SK-N-SH (cell line): ENCODE measurements around the gene CPB1. TPM values are rescaled to one million over a fixed set of nuclear protein-coding genes. Genes with fewer than 3 reads are reported as not detected.

ENCODE experiments used
- CTCF ChIA-PET: fragments of 300-600, 350-600 bp; formaldehyde crosslinking; extraction: SDS; loops from one replicate; lab custom pipeline; 2021; lab: Yijun Ruan, JAX
- POLR2A ChIA-PET: fragments of 350-600 bp; sonication (Branson Sonifier 250); formaldehyde crosslinking; extraction: SDS; loops from one replicate; lab custom pipeline; 2020; ENCODE audit warnings: antibody characterized with exemption, inconsistent platforms; lab: Yijun Ruan, JAX
- DNase-seq: peaks from one replicate; pipeline ENCODE4 v3.0.0; 2012
- H2AFZ ChIP-seq: fragments of 200-600 bp; sonication (generic); 2 replicates; pipeline ENCODE4 v1.8.1; 2016; ENCODE audit warnings: antibody characterized with exemption, mild to moderate bottlenecking, low read depth
- H3F3A ChIP-seq: fragments of 200-600 bp; sonication (generic); replicated peaks from 2 replicates; pipeline ENCODE3; 2016; ENCODE audit warnings: antibody characterized with exemption, mild to moderate bottlenecking; ENCODE audit not compliant: insufficient read depth
- H3K27ac ChIP-seq, 2 experiments: fragments of 200-500 bp in 1 of 2; fragments of 200-600 bp in 1 of 2; sonication (Bioruptor generic) in 1 of 2; sonication (generic), shearing (Covaris generic) in 1 of 2; 2 replicates each; pipeline versions ENCODE4 v1.5.1 to v1.6.1; 2014 to 2016; ENCODE audit warnings: low read depth in 2 of 2, inconsistent platforms in 1 of 2, low read length in 1 of 2, mild to moderate bottlenecking in 1 of 2, mixed read lengths in 1 of 2
- H3K27me3 ChIP-seq: fragments of 200-600 bp; sonication (generic), shearing (Covaris generic); 2 replicates; pipeline ENCODE4 v1.6.1; 2016; ENCODE audit warnings: mixed run types; ENCODE audit not compliant: insufficient read depth
- H3K36me3 ChIP-seq, 2 experiments: fragments of 200-500 bp in 1 of 2; fragments of 200-600 bp in 1 of 2; sonication (Bioruptor generic) in 1 of 2; sonication (generic) in 1 of 2; replicated peaks in 1 of 2; 2 replicates each; pipeline versions ENCODE3 to v1.5.1; 2014 to 2016; ENCODE audit warnings: low read length in 1 of 2, mild to moderate bottlenecking in 1 of 2; ENCODE audit not compliant: insufficient read depth in 2 of 2, control insufficient read depth in 1 of 2
- H3K4me1 ChIP-seq, 2 experiments: fragments of 200-500 bp in 1 of 2; fragments of 200-600 bp in 1 of 2; sonication (Bioruptor generic) in 1 of 2; sonication (generic), shearing (Covaris generic) in 1 of 2; 2 replicates each; pipeline versions ENCODE4 v1.5.1 to v1.6.1; 2014 to 2016; ENCODE audit warnings: low read depth in 1 of 2, low read length in 1 of 2, mixed run types in 1 of 2; ENCODE audit not compliant: insufficient read depth in 2 of 2, control insufficient read depth in 1 of 2
- H3K4me2 ChIP-seq: fragments of 200-600 bp; sonication (generic), shearing (Covaris generic); 2 replicates; pipeline ENCODE4 v1.6.1; 2017; ENCODE audit warnings: mixed run types
- H3K4me3 ChIP-seq, 2 experiments: fragments of 200-500 bp in 1 of 2; fragments of 200-600 bp in 1 of 2; sonication (Bioruptor generic) in 1 of 2; sonication (generic), shearing (Covaris generic) in 1 of 2; 2 replicates each; pipeline versions ENCODE4 v1.5.1 to v1.8.1; 2014 to 2016; ENCODE audit warnings: low read depth in 2 of 2, inconsistent platforms in 1 of 2, low read length in 1 of 2, mild to moderate bottlenecking in 1 of 2, mixed read lengths in 1 of 2, moderate library complexity in 1 of 2
- H3K79me2 ChIP-seq: fragments of 200-600 bp; sonication (generic); 2 replicates; pipeline ENCODE4 v1.8.1; 2017; ENCODE audit warnings: mild to moderate bottlenecking; ENCODE audit not compliant: insufficient read depth
- H3K9ac ChIP-seq: fragments of 200-600 bp; sonication (generic); 2 replicates; pipeline ENCODE4 v1.6.1; 2017; ENCODE audit warnings: mixed run types
- H3K9me2 ChIP-seq: fragments of 200-600 bp; sonication (generic); 2 replicates; pipeline ENCODE4 v1.6.1; 2017; ENCODE audit warnings: mixed run types
- H3K9me3 ChIP-seq: fragments of 200-600 bp; sonication (generic); 2 replicates; pipeline ENCODE4 v1.6.1; 2017; ENCODE audit warnings: mixed run types, mild to moderate bottlenecking, moderate library complexity
- H4K20me1 ChIP-seq: fragments of 200-600 bp; sonication (generic); 2 replicates; pipeline ENCODE4 v1.6.1; 2017; ENCODE audit warnings: mild to moderate bottlenecking, mixed run types; ENCODE audit not compliant: insufficient read depth
- EP300 ChIP-seq, 2 experiments: IDR thresholded peaks; 2 replicates each; pipeline versions ENCODE4 v1.4.0 to v1.6.1; 2012; ENCODE audit warnings: borderline replicate concordance in 1 of 2, low read depth in 1 of 2, low read length in 1 of 2
- GATA2 ChIP-seq: sonication (generic); formaldehyde crosslinking; IDR thresholded peaks from 2 replicates; pipeline ENCODE4 v1.5.0; 2020; ENCODE audit warnings: mild to moderate bottlenecking, missing genetic modification reagents
- IRF3 ChIP-seq: fragments of 150-350 bp; IDR thresholded peaks from 2 replicates; pipeline ENCODE4 v1.6.1; 2016; ENCODE audit warnings: mild to moderate bottlenecking, low read depth, low read length
- NFIC ChIP-seq: IDR thresholded peaks from 2 replicates; pipeline ENCODE4 v1.4.0; 2012; ENCODE audit warnings: borderline replicate concordance
- NRF1 ChIP-seq: IDR thresholded peaks from 2 replicates; pipeline ENCODE4 v1.6.1; 2012; ENCODE audit warnings: low read depth, mild to moderate bottlenecking, low read length
- PBX3 ChIP-seq: IDR thresholded peaks from 2 replicates; pipeline ENCODE4; 2012
- REST ChIP-seq: IDR thresholded peaks from 2 replicates; pipeline ENCODE4 v1.6.1; 2012; ENCODE audit warnings: mild to moderate bottlenecking, low read depth, low read length, moderate library complexity
- RFX5 ChIP-seq: IDR thresholded peaks from 2 replicates; pipeline ENCODE4 v1.6.1; 2012; ENCODE audit warnings: mild to moderate bottlenecking, improper control_type of control experiment, low read length
- RXRA ChIP-seq: IDR thresholded peaks from 2 replicates; pipeline ENCODE4 v1.4.0; 2012; ENCODE audit warnings: low read depth, mild to moderate bottlenecking, borderline replicate concordance
- SMC3 ChIP-seq: IDR thresholded peaks from 2 replicates; pipeline ENCODE4 v1.6.1; 2012; ENCODE audit warnings: low read depth, low read length, improper control_type of control experiment
- WGBS: methylation state at CpG from one replicate; pipeline ENCODE4 v1.1.6; 2017; ENCODE audit warnings: low lambda C conversion rate; 5-methylcytosine and 5-hydroxymethylcytosine counted together
- polyA plus RNA-seq, 3 experiments: library from polyadenylated mRNA; depleted of rRNA; stranded (reverse); fragments of >200 nt; gene quantifications; 2 replicates each; pipeline ENCODE4 v1.2.3, GENCODE V29; 2012

CPB1 gene
- polyA plus RNA-seq, 1 of the 3 experiments (the other 2 are of a cell fraction), result 0.26 TPM

- Histone ChIP-seq H3K27me3 (no peaks in the 10 kb centered on the region), H3K4me2 (no peak overlapping the region), H3K4me1 (peaks cover 0 to 2% of the 10 kb centered on the region in 2 experiments; a peak in 2 of 4 replicates), H3K9ac (no peak overlapping the region), H3K4me3 (no peak overlapping the region), H4K20me1 (no peaks in the 10 kb centered on the region), H3F3A (no peaks in the 10 kb centered on the region), H3K27ac (peak overlapping the region in 1 of 2 experiments; percentile 22; a peak in 1 of 4 replicates), H3K36me3 (no peaks in the 10 kb centered on the region), H3K9me3 (no peaks in the 10 kb centered on the region), H3K9me2 (no peaks in the 10 kb centered on the region), H2AFZ (no peak overlapping the region), H3K79me2 (no peaks in the 10 kb centered on the region)
- DNase-seq, result no peak
- WGBS, result 73% methylated on average over 9 of the region's 9 CpGs
- POLR2A ChIA-PET, result no interaction called here
- CTCF ChIA-PET, result interaction anchor here (0.8 to 1.7 kb wide), 8 partner anchors 8 to 146 kb away, joined by 3 to 7 read pairs (median 4); partner anchors contain the start of gene CPA3
- no peak for TF ChIP-seq NFIC
- TF ChIP-seq RXRA, result no peak
- TF ChIP-seq PBX3, result no peak
These were observed 45.8 kb downstream of the CPB1 start for GRCh38 chr3:148873270-148873927.

- H3K4me2 ChIP-seq, result no peak overlapping the region
- TF ChIP-seq GATA2 (CRISPR knock-in tag), result peak; percentile 48
- peak in 1 of 2 experiments; percentile 39; a peak in 1 of 4 replicates for TF ChIP-seq EP300 (IDR thresholded peaks at IDR 0.05; ENCODE audit: borderline replicate concordance in 1 of 2, low read depth in 1 of 2, low read length in 1 of 2)
- no peak for TF ChIP-seq RFX5
- TF ChIP-seq IRF3, result no peak
- peak overlapping the region in 1 of 2 experiments; percentile 62; a peak in 2 of 4 replicates for H3K27ac ChIP-seq
- no peaks in the 10 kb centered on the region for H3K9me2 ChIP-seq
- H3K36me3 ChIP-seq, result no peaks in the 10 kb centered on the region
- peaks cover 0 to 2% of the 10 kb centered on the region in 2 experiments; a peak in 2 of 4 replicates for H3K4me1 ChIP-seq
- H3K4me3 ChIP-seq, result no peak overlapping the region
- H3F3A ChIP-seq, result no peaks in the 10 kb centered on the region
- CTCF ChIA-PET, result interaction anchor here (0.8 to 1.7 kb wide), 8 partner anchors 9 to 147 kb away, joined by 3 to 7 read pairs (median 4); partner anchors contain the start of gene CPA3
- H2AFZ ChIP-seq, result no peak overlapping the region
- no peaks in the 10 kb centered on the region for H4K20me1 ChIP-seq
- 56% methylated on average over 1 of the region's 1 CpG for WGBS
- DNase-seq, result peak; percentile 41
- no peaks in the 10 kb centered on the region for H3K27me3 ChIP-seq
- no peaks in the 10 kb centered on the region for H3K79me2 ChIP-seq
- POLR2A ChIA-PET, result no interaction called here
- no peak overlapping the region for H3K9ac ChIP-seq
- no peaks in the 10 kb centered on the region for H3K9me3 ChIP-seq
These were observed 46.4 kb downstream of the CPB1 start for GRCh38 chr3:148873977-148874376.

- TF ChIP-seq NRF1, result no peak
- TF ChIP-seq SMC3, result no peak
- TF ChIP-seq PBX3, result no peak
- no peak for TF ChIP-seq NFIC
- no peak for TF ChIP-seq REST
- H3K9ac ChIP-seq, result no peak overlapping the region
- no peaks in the 10 kb centered on the region for H3K36me3 ChIP-seq
- H3K9me3 ChIP-seq, result no peaks in the 10 kb centered on the region
- no peaks in the 10 kb centered on the region for H3K27me3 ChIP-seq
- CTCF ChIA-PET, result interaction anchor here (0.9 to 2.0 kb wide), 2 partner anchors 16 to 151 kb away, joined by 3 to 6 read pairs; no protein-coding TSS in a partner anchor
- H3K79me2 ChIP-seq, result no peaks in the 10 kb centered on the region
- no peak overlapping the region for H2AFZ ChIP-seq
- H3K27ac ChIP-seq, result no peak overlapping the region
- no peak overlapping the region for H3K4me3 ChIP-seq
- H3F3A ChIP-seq, result no peaks in the 10 kb centered on the region
- peaks cover 0 to 2% of the 10 kb centered on the region in 2 experiments; a peak in 2 of 4 replicates for H3K4me1 ChIP-seq
- no peak overlapping the region for H3K4me2 ChIP-seq
- H3K9me2 ChIP-seq, result no peaks in the 10 kb centered on the region
- no peaks in the 10 kb centered on the region for H4K20me1 ChIP-seq
- POLR2A ChIA-PET, result no interaction called here
- DNase-seq, result no peak
These were observed 50.5 kb downstream of the CPB1 start for GRCh38 chr3:148878095-148878494.
